Suprapubic skin (tissue), 4 donors: ENCODE results near the gene KLF6.

Source experiments
- EP300 ChIP-seq: sonication (generic); formaldehyde crosslinking; IDR thresholded peaks from one replicate; pipeline ENCODE4 v1.6.1; 2017; ENCODE audit warnings: antibody characterized with exemption
- POLR2A ChIP-seq, 2 donors: fragments of 450-650 bp; IDR thresholded peaks; one replicate each; pipeline ENCODE4 v1.6.1; 2017; ENCODE audit warnings: antibody characterized with exemption in 2 of 2, mild to moderate bottlenecking in 2 of 2, moderate library complexity in 2 of 2
- POLR2AphosphoS5 ChIP-seq, 3 donors: sonication (generic); formaldehyde crosslinking; IDR thresholded peaks; one replicate each; pipeline ENCODE4 v1.6.1; 2017; ENCODE audit warnings: antibody characterized with exemption in 3 of 3
- TF ChIP-seq, protein P1 (sequence below), 2 donors: fragments of 200-600 bp in 1 of 2; fragments of 450-650 bp in 1 of 2; sonication (generic) in 1 of 2; IDR thresholded peaks; one replicate each; pipeline ENCODE4 v1.5.1; 2016 to 2019; ENCODE audit warnings: antibody characterized with exemption in 2 of 2, mild to moderate bottlenecking in 1 of 2, moderate library complexity in 1 of 2

DNA sequence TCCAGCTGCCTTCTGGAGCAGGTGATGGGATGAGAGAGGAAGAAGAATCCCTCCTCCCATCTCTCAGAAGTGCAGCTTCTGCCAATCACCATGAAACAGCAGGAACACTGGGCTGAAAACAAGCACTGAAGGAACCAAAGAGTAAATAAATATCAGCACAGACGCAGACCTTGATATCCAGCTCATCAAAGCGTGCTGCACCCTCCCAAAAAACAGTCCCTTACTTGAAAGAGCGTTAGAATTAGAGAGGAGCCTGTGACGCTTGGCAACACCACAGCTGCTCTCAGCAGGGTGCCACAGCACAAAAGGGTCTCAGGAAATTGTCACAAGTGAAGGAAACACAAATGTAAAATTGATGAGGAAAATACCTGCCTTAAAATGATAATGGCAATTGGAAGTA lies 39.5 kb downstream of the KLF6 start:
- TF ChIP-seq, protein P1, sequence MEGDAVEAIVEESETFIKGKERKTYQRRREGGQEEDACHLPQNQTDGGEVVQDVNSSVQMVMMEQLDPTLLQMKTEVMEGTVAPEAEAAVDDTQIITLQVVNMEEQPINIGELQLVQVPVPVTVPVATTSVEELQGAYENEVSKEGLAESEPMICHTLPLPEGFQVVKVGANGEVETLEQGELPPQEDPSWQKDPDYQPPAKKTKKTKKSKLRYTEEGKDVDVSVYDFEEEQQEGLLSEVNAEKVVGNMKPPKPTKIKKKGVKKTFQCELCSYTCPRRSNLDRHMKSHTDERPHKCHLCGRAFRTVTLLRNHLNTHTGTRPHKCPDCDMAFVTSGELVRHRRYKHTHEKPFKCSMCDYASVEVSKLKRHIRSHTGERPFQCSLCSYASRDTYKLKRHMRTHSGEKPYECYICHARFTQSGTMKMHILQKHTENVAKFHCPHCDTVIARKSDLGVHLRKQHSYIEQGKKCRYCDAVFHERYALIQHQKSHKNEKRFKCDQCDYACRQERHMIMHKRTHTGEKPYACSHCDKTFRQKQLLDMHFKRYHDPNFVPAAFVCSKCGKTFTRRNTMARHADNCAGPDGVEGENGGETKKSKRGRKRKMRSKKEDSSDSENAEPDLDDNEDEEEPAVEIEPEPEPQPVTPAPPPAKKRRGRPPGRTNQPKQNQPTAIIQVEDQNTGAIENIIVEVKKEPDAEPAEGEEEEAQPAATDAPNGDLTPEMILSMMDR (IDR thresholded peaks at IDR 0.05) = no peak
- no peak for TF ChIP-seq EP300
- TF ChIP-seq POLR2A (IDR thresholded peaks at IDR 0.05) = no peak
- no peak for TF ChIP-seq POLR2AphosphoS5 (IDR thresholded peaks at IDR 0.05)
